Measurements from ENCODE around the gene CYP26B1.

The CYP26B1 gene

DNA sequence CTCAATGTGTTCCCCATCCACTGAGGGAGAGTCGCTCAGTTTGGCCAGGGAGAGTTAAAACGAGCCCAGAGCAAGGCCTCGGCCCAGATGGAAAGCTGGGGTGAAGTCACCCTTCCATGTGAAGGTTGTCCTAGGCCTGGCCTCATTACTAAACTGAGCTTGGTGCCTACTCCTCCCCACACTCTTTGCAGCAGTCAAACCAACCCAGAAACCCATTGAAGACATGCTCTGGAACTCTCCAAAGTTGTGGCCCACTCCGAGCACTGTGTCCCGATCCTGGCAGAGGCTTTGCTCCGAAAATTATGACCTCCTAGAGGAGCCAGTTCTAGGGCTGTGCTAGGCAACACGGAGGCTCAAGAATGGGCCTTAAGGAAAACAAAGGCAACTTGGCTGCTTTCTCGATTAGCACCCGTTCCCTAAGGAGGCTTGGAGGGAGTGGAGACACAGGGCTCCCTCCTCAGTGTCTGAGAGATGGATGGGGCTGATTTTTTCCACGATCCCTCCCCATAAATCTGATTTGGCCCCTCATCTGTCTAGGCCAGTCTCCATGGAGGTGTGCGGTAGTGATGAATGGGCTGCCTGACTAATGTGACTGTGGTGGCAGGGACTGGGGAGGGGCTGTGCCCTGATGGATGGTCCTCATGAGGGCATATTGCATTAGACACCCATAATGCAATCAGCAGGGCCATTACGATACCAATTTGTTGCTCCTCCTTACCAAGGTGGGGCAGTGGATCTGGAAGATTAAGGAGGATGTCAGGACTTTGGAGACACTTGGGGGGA lies 11.7 kb upstream of the CYP26B1 start:
- Histone ChIP-seq H3K27me3 (ENCODE audit: insufficient read depth, low read depth, severe bottlenecking) (no peaks in the 10 kb centered on the region), H3K9me3 (ENCODE audit: severe bottlenecking) (no peaks in the 10 kb centered on the region), H3K4me3 (ENCODE audit: low read depth, low read length) (no peak overlapping the region), H3K27ac (no peak overlapping the region), H3K36me3 (no peaks in the 10 kb centered on the region)
- TF ChIP-seq, protein P1, sequence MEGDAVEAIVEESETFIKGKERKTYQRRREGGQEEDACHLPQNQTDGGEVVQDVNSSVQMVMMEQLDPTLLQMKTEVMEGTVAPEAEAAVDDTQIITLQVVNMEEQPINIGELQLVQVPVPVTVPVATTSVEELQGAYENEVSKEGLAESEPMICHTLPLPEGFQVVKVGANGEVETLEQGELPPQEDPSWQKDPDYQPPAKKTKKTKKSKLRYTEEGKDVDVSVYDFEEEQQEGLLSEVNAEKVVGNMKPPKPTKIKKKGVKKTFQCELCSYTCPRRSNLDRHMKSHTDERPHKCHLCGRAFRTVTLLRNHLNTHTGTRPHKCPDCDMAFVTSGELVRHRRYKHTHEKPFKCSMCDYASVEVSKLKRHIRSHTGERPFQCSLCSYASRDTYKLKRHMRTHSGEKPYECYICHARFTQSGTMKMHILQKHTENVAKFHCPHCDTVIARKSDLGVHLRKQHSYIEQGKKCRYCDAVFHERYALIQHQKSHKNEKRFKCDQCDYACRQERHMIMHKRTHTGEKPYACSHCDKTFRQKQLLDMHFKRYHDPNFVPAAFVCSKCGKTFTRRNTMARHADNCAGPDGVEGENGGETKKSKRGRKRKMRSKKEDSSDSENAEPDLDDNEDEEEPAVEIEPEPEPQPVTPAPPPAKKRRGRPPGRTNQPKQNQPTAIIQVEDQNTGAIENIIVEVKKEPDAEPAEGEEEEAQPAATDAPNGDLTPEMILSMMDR (IDR thresholded peaks at IDR 0.05; ENCODE audit: low read depth, low read length) = no peak
- no peak for DNase-seq

DNA sequence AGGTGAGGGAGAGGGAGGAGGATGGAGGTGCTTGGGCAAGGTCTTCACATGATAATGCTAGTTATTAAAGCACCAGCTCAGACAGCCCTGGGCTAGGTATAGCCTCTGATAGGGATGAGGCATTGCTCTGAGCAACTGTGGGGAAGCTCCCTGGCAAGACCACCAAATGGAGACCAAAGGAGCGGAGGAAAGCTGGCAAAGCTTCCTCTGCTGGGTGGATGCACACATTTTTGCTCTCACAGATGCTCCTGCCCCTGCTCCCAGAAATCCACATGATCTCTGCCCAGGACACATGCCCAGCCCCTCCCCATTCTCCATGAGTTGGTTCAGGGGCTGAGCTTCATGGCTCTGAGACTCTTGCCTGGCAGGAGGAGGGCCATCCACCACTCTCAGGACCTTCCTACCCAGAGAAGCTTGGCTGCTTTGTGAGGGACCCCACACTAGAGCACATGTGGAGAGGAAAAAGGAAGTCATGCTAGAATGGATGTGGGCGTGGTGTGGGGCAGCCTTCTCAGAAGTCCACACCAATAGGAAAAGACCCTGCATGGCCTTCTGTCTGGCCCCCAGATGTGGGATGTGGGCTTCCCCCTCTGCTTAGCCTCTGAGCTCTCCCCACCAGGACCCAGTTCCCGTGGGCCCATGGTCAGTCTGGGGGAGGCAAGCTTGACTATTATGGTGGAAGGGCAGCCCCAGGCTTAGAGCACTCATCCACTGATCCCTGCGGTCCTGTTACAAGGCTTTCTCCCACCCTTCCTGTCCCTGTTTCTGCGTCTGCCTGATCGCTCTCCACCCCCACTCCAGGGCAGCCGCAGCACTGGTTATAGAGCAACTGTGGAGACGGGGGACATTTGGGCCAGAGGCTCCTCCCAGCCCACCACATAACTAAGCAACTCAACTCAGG lies 10.5 kb upstream of the CYP26B1 start:
- no peak overlapping the region for H3K27ac ChIP-seq
- TF ChIP-seq, protein P1 (IDR thresholded peaks at IDR 0.05; ENCODE audit: low read depth, low read length) = no peak
- H3K9me3 ChIP-seq (ENCODE audit: severe bottlenecking) = no peaks in the 10 kb centered on the region
- no peak for DNase-seq
- no peak overlapping the region for H3K4me3 ChIP-seq (ENCODE audit: low read depth, low read length)
- no peaks in the 10 kb centered on the region for H3K36me3 ChIP-seq
- no peaks in the 10 kb centered on the region for H3K27me3 ChIP-seq (ENCODE audit: insufficient read depth, low read depth, severe bottlenecking)

DNA sequence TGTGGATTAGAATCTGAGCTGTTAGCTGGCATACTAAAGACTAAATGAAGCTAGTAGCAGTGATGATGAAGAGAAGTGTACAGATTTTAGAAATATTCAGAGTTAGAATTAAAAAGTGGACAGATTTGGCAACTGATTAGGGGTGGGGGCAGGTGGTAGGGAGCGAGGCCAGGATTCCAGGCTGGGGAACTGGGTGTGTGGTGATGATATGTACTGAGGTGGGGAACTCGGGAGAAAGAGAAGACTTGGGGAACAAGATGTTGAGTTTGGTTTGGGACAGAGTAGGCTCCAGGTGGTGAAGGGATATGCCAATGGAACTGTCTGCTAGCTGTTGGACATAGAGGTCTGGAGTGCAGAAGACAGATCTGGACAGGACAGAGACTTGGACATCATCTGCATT lies 9.2 kb upstream of the CYP26B1 start:
- Histone ChIP-seq H3K27me3 (ENCODE audit: insufficient read depth, low read depth, severe bottlenecking) (no peaks in the 10 kb centered on the region), H3K4me3 (ENCODE audit: low read depth, low read length) (no peak overlapping the region), H3K9me3 (ENCODE audit: severe bottlenecking) (no peaks in the 10 kb centered on the region), H3K27ac (no peak overlapping the region), H3K36me3 (no peaks in the 10 kb centered on the region)
- TF ChIP-seq, protein P1 (IDR thresholded peaks at IDR 0.05; ENCODE audit: low read depth, low read length) = no peak
- DNase-seq = no peak

DNA sequence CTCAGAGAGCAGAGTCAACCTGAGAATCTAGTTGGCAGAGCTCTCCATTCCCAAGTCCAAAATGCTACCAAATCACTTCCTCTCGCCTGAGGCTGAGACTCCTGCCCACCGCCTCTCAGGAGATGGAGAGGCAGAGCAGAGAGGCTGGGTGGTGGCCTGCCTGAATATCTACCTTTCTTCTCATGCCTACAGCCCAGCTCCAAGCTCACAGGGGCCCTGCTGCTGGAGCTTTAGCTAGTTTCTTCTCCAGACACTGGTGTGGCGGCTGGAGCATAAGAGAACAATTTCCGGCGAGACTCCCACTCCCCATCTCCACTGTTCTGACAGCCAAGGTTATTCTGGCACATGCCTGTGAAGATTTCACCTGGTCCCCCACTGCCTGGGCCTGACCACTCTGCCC lies 8.1 kb upstream of the CYP26B1 start:
- TF ChIP-seq, protein P1 (IDR thresholded peaks at IDR 0.05; ENCODE audit: low read depth, low read length) = no peak
- Histone ChIP-seq H3K27ac (no peak overlapping the region), H3K4me3 (ENCODE audit: low read depth, low read length) (no peak overlapping the region), H3K36me3 (no peaks in the 10 kb centered on the region), H3K27me3 (ENCODE audit: insufficient read depth, low read depth, severe bottlenecking) (no peaks in the 10 kb centered on the region), H3K9me3 (ENCODE audit: severe bottlenecking) (no peaks in the 10 kb centered on the region)
- no peak for DNase-seq

DNA sequence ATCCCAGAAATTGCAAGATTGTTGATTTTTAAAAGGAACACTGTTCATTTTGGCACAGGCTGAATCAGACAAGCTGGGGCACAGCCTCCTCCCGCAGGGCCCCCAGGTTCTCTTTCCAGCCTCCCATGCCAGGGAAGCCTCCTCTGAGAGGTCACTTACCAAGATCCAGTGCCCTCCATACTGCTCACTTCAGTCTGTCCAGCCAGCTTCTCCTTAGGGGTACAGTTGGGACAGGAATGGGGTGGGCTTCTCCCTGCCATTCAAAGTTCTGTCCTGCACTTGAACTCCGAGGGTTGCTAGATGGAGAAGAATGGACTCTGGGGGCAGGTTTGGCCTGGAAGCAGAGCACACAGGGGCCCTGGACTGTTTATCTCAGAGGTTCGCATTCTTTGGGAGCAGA lies 7.5 kb upstream of the CYP26B1 start:
- TF ChIP-seq, protein P1 (IDR thresholded peaks at IDR 0.05; ENCODE audit: low read depth, low read length) = no peak
- Histone ChIP-seq H3K27me3 (ENCODE audit: insufficient read depth, low read depth, severe bottlenecking) (peaks cover 4% of the 10 kb centered on the region), H3K4me3 (ENCODE audit: low read depth, low read length) (no peak overlapping the region), H3K9me3 (ENCODE audit: severe bottlenecking) (no peaks in the 10 kb centered on the region), H3K27ac (no peak overlapping the region), H3K36me3 (no peaks in the 10 kb centered on the region)
- no peak for DNase-seq
